Erythroblast (primary cell): ENCODE results near the gene STPG3.

Experiments
- GATA1 ChIP-seq: IDR thresholded peaks from 2 replicates; pipeline ENCODE4 v1.6.1; 2011; ENCODE audit warnings: low read depth, mild to moderate bottlenecking, control low read depth, low read length, moderate library complexity
- POLR2A ChIP-seq: IDR thresholded peaks from 2 replicates; pipeline ENCODE4 v1.6.1; 2011; ENCODE audit warnings: mild to moderate bottlenecking, low read length

DNA sequence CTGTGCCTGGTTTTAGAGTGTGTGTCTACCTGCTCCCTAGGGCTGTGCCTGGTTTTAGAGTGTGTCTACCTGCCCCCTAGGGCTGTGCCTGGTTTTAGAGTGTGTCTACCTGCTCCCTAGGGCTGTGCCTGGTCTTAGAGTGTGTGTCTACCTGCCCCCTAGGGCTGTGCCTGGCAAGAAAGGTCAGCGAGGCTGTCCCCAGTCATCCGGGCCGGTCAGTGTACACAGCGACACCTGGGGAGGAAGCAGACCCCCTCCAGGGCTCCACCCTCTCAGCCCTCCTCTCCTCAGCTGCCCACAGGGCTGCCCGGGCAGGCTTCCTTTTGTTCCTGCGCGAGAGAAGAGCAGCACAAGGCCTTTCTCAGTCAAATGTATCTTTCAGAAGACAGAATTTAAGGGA is 46.9 kb downstream of the STPG3 start:
- TF ChIP-seq POLR2A = no peak
- no peak for TF ChIP-seq GATA1
